HCT116 (cell line): ENCODE results near the gene PGAP6. TPM values are rescaled to one million over a fixed set of nuclear protein-coding genes. Genes with fewer than 3 reads are reported as not detected.

Source experiments
- ATAC-seq: fragments of 200-7000 bp; cut with Tn5 transposase; 2 replicates; pipeline ENCODE4 v1.9.1; 2020; ENCODE audit warnings: mild to moderate bottlenecking, moderate library complexity
- BruUV-seq: library from RNA; stranded (reverse); fragments of 400-500 nt; replicated peaks from 2 replicates; lab custom pipeline; 2021; lab: Mats Ljungman, UMichigan
- CTCF ChIA-PET: fragments of 300-600 bp; sonication (Branson Sonifier 250); formaldehyde crosslinking; loops from one replicate; lab custom pipeline; 2021; ENCODE audit warnings: antibody characterized with exemption; lab: Charles Lee
- POLR2A ChIA-PET: fragments of 300-600, 350-600 bp; sonication (Branson Sonifier 250); formaldehyde crosslinking; loops from one replicate; lab custom pipeline; 2021; ENCODE audit warnings: antibody characterized with exemption; lab: Charles Lee
- RAD21 ChIA-PET, 2 experiments: fragments of 300-600 bp; sonication (Branson Sonifier 250); formaldehyde crosslinking; loops; one replicate each; lab custom pipeline; 2023; ENCODE audit warnings: low total read pairs in 2 of 2; ENCODE audit not compliant: uncharacterized antibody in 2 of 2, unreplicated experiment in 2 of 2, low non-redundant PET in 1 of 2; lab: Charles Lee
- DNase-seq: peaks from one replicate; pipeline ENCODE4 v3.0.0-alpha.2; 2010; ENCODE audit warnings: low read depth, low spot score
- H2AFZ ChIP-seq: fragments of 200-600 bp; shearing (Covaris generic), sonication (generic); 2 replicates; pipeline ENCODE4 v1.6.1; 2017; ENCODE audit warnings: low read depth, mixed run types, mixed read lengths, antibody characterized with exemption, low read length; ENCODE audit not compliant: poor library complexity, severe bottlenecking
- H3K27ac ChIP-seq: 2 replicates; pipeline ENCODE4 v1.5.1; 2012; ENCODE audit warnings: low read depth, low read length
- H3K27me3 ChIP-seq: fragments of 200-600 bp; sonication (generic); 2 replicates; pipeline ENCODE4 v1.6.1; 2016; ENCODE audit warnings: mixed run types, low read length, mixed read lengths; ENCODE audit not compliant: insufficient read depth
- H3K36me3 ChIP-seq, 2 experiments: fragments of 200-500 bp in 1 of 2; fragments of 200-600 bp in 1 of 2; sonication (Bioruptor generic) in 1 of 2; sonication (generic) in 1 of 2; 2 replicates each; pipeline versions ENCODE4 v1.5.1 to v1.6.1; 2014 to 2016; ENCODE audit warnings: low read length in 2 of 2, inconsistent platforms in 1 of 2, mixed read lengths in 1 of 2, mixed run types in 1 of 2; ENCODE audit not compliant: insufficient read depth in 2 of 2, control insufficient read depth in 1 of 2
- H3K4me1 ChIP-seq, 2 experiments: fragments of 200-600 bp in 1 of 2; sonication (generic) in 1 of 2; 2 replicates each; pipeline versions ENCODE4 v1.5.1 to v1.6.1; 2012 to 2017; ENCODE audit warnings: low read length in 2 of 2, inconsistent platforms in 1 of 2, mild to moderate bottlenecking in 1 of 2, mixed read lengths in 1 of 2, mixed run types in 1 of 2, moderate library complexity in 1 of 2; ENCODE audit not compliant: insufficient read depth in 2 of 2, control insufficient read depth in 1 of 2
- H3K4me2 ChIP-seq: fragments of 200-600 bp; sonication (generic); 2 replicates; pipeline ENCODE4 v1.6.1; 2017; ENCODE audit warnings: mixed run types, low read length, mixed read lengths
- H3K4me3 ChIP-seq, 2 experiments: fragments of 200-600 bp in 1 of 2; sonication (generic) in 1 of 2; replicated peaks in 1 of 2; 2 replicates each; pipeline ENCODE4 v1.5.1; 2011 to 2016; ENCODE audit warnings: low read length in 2 of 2, control low read depth in 1 of 2, low read depth in 1 of 2, mild to moderate bottlenecking in 1 of 2, mixed read lengths in 1 of 2, mixed run types in 1 of 2
- H3K79me2 ChIP-seq: fragments of 200-600 bp; sonication (generic); 2 replicates; pipeline ENCODE4 v1.6.1; 2017; ENCODE audit warnings: mild to moderate bottlenecking, mixed run types, low read length, moderate library complexity, mixed read lengths; ENCODE audit not compliant: insufficient read depth
- H3K9ac ChIP-seq: fragments of 200-600 bp; sonication (generic); 2 replicates; pipeline ENCODE4 v1.6.1; 2016; ENCODE audit warnings: low read length, mixed read lengths
- H3K9me2 ChIP-seq: fragments of 200-600 bp; sonication (generic), shearing (Covaris generic); 2 replicates; pipeline ENCODE4 v1.6.1; 2017; ENCODE audit warnings: mixed run types, mild to moderate bottlenecking, moderate library complexity; ENCODE audit not compliant: insufficient read depth
- H3K9me3 ChIP-seq, 2 experiments: fragments of 200-500 bp in 1 of 2; fragments of 200-600 bp in 1 of 2; sonication (Bioruptor generic) in 1 of 2; sonication (generic) in 1 of 2; 2 replicates each; pipeline ENCODE4 v1.6.1; 2014 to 2017; ENCODE audit warnings: low read length in 2 of 2, mixed read lengths in 2 of 2, inconsistent platforms in 1 of 2, low read depth in 1 of 2, mild to moderate bottlenecking in 1 of 2, mixed run types in 1 of 2, moderate library complexity in 1 of 2; ENCODE audit not compliant: control insufficient read depth in 1 of 2, insufficient read depth in 1 of 2
- H4K20me1 ChIP-seq: fragments of 200-600 bp; sonication (generic), shearing (Covaris generic); 2 replicates; pipeline ENCODE4 v1.6.1; 2017; ENCODE audit warnings: mixed run types, mild to moderate bottlenecking, moderate library complexity; ENCODE audit not compliant: insufficient read depth
- CBX3 ChIP-seq: IDR thresholded peaks from 2 replicates; pipeline ENCODE4 v1.6.1; 2012; ENCODE audit warnings: low read depth
- CEBPB ChIP-seq: IDR thresholded peaks from 2 replicates; pipeline ENCODE4 v1.6.1; 2012; ENCODE audit warnings: low read depth
- EGR1 ChIP-seq: IDR thresholded peaks from 2 replicates; pipeline ENCODE4 v1.6.1; 2012; ENCODE audit warnings: low read depth
- ELF1 ChIP-seq: IDR thresholded peaks from 2 replicates; pipeline ENCODE4 v1.6.1; 2012; ENCODE audit warnings: low read depth, borderline replicate concordance
- EZH2 ChIP-seq: fragments of 200-600 bp; sonication (generic); IDR thresholded peaks from 2 replicates; pipeline ENCODE4 v1.6.1; 2017; ENCODE audit warnings: antibody characterized with exemption, mixed run types
- EZH2phosphoT487 ChIP-seq: fragments of 200-600 bp; IDR thresholded peaks from 2 replicates; pipeline ENCODE4 v1.6.1; 2018; ENCODE audit warnings: antibody characterized with exemption, borderline replicate concordance
- FOSL1 ChIP-seq: IDR thresholded peaks from 2 replicates; pipeline ENCODE4 v1.6.1; 2012; ENCODE audit warnings: low read depth
- JUND ChIP-seq: IDR thresholded peaks from 2 replicates; pipeline ENCODE4 v1.6.1; 2012
- POLR2A ChIP-seq: IDR thresholded peaks from 2 replicates; pipeline ENCODE4 v1.7.0; 2011; ENCODE audit warnings: borderline replicate concordance; ENCODE audit not compliant: insufficient read depth, insufficient read length; ENCODE audit errors: extremely low read depth
- POLR2AphosphoS5 ChIP-seq: IDR thresholded peaks from 2 replicates; pipeline ENCODE4 v1.6.1; 2011; ENCODE audit warnings: mild to moderate bottlenecking, low read depth, low read length, moderate library complexity
- RAD21 ChIP-seq: IDR thresholded peaks from 2 replicates; pipeline ENCODE4 v1.6.1; 2012; ENCODE audit warnings: low read depth, mild to moderate bottlenecking
- SIN3A ChIP-seq: IDR thresholded peaks from 2 replicates; pipeline ENCODE4 v1.6.1; 2012; ENCODE audit warnings: low read depth
- SP1 ChIP-seq: IDR thresholded peaks from 2 replicates; pipeline ENCODE4 v1.6.1; 2012; ENCODE audit warnings: low read depth
- SRF ChIP-seq: IDR thresholded peaks from 2 replicates; pipeline ENCODE4 v1.6.1; 2012; ENCODE audit warnings: low read depth
- ZFX ChIP-seq: fragments of 450-650 bp; IDR thresholded peaks from 2 replicates; pipeline ENCODE4 v1.6.1; 2017
- ZNF274 ChIP-seq: fragments of 200-500 bp; sonication (Bioruptor generic); IDR thresholded peaks from 2 replicates; pipeline ENCODE4 v1.6.1; 2014; ENCODE audit warnings: mild to moderate bottlenecking, low read depth, low read length, inconsistent platforms
- intact Hi-C: fragments of 100-400 bp; cut with micrococcal nuclease; formaldehyde crosslinking; loops from 2 replicates; pipeline ENCODE4 v1.10.0; 2022
- total RNA-seq: library from RNA; stranded (reverse); gene quantifications from one replicate; pipeline ENCODE4 v1.2.1, GENCODE V29; 2021; ENCODE audit not compliant: unreplicated experiment
- TF ChIP-seq, protein P1 (sequence below): IDR thresholded peaks from 2 replicates; pipeline ENCODE4 v1.6.1; 2012
- TF ChIP-seq, protein P2 (sequence below): IDR thresholded peaks from 2 replicates; pipeline ENCODE4 v1.6.1; 2011; ENCODE audit warnings: mild to moderate bottlenecking, low read length, moderate library complexity; ENCODE audit not compliant: insufficient replicate concordance; ENCODE audit errors: extremely low read depth
- TF ChIP-seq, protein P3 (sequence below): IDR thresholded peaks from 2 replicates; pipeline ENCODE4 v1.6.1; 2012; ENCODE audit warnings: low read depth
- TF ChIP-seq, protein P4 (sequence below), 3 experiments: fragments of 200-600 bp in 1 of 3; sonication (generic) in 1 of 3; IDR thresholded peaks in 2 of 3; conservative IDR thresholded peaks in 1 of 3; 2 replicates each; pipeline ENCODE4 v1.5.1; 2012 to 2017; ENCODE audit warnings: low read depth in 2 of 3, low read length in 2 of 3, antibody characterized with exemption in 1 of 3, borderline replicate concordance in 1 of 3, control low read depth in 1 of 3, mild to moderate bottlenecking in 1 of 3, mixed read lengths in 1 of 3, mixed run types in 1 of 3, moderate library complexity in 1 of 3; ENCODE audit not compliant: insufficient read depth in 1 of 3

The PGAP6 gene
- total RNA-seq, 1 experiment from 2014 or later: 35.4 TPM

DNA sequence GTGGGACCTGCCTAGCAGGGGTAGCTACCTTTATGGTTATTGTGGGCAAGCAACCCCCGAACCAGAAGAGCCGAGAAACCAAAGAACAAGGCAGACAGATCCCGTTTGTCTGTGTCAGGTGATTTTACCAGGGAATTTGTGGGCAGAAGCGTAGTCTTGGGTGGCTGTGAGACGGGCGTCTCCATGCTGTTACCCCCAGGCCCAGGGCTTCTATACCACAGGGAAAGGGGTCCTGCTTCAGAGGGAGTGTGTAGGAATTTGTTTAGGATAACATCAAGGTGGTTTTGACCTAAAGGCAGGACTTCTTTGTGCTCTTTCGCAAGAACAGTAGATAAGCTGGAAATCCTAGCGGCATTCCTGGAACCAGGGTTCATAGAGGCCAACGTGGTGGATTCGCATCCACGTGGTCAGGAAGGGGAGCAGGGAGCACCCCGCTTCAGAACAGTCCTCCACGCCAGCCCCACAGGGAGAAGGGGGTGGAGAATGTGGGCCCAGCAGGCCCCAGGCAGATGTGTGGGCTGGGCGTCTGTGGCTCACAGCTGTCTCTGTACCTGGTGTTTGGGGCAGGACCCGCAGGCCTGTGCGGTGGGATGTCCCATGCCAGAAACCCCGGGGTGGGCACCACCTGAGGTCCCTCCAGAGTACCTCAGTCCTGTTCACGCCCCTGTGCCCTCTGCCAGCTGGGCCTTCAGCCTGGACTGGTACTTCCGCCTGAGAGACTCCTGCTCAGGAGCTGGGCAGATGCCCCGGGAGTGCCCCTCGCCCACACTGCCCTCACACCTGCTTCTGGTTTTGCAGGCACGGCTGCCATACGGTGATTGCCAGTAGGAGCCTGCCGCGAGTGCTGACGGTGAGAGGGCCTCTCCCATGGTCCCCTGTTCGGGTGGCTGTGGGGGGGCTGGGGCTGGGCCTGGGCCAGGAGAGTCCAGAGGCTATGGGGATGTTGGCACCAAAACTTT lies 24.0 kb upstream of the PGAP6 start:
- H4K20me1 ChIP-seq: no peaks in the 10 kb centered on the region
- no peaks in the 10 kb centered on the region for H3K79me2 ChIP-seq
- intact Hi-C loops: no loop called here
- H3K4me2 ChIP-seq: no peak overlapping the region
- H3K9me2 ChIP-seq: no peaks in the 10 kb centered on the region
- no peaks in the 10 kb centered on the region for H3K27me3 ChIP-seq
- H3K36me3 ChIP-seq: no peaks in the 10 kb centered on the region
- H3K9me3 ChIP-seq: no peaks in the 10 kb centered on the region
- no peak for DNase-seq
- no peak overlapping the region for H3K27ac ChIP-seq
- no TSS peak for BruUV-seq
- no peak overlapping the region for H3K4me3 ChIP-seq
- RAD21 ChIA-PET: no interaction called here
- no peak overlapping the region for H3K9ac ChIP-seq
- no peaks in the 10 kb centered on the region for H3K4me1 ChIP-seq
- POLR2A ChIA-PET: no interaction called here
- TF ChIP-seq ZFX: no peak
- TF ChIP-seq, protein P1, sequence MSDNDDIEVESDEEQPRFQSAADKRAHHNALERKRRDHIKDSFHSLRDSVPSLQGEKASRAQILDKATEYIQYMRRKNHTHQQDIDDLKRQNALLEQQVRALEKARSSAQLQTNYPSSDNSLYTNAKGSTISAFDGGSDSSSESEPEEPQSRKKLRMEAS: no peak
- TF ChIP-seq, protein P2, sequence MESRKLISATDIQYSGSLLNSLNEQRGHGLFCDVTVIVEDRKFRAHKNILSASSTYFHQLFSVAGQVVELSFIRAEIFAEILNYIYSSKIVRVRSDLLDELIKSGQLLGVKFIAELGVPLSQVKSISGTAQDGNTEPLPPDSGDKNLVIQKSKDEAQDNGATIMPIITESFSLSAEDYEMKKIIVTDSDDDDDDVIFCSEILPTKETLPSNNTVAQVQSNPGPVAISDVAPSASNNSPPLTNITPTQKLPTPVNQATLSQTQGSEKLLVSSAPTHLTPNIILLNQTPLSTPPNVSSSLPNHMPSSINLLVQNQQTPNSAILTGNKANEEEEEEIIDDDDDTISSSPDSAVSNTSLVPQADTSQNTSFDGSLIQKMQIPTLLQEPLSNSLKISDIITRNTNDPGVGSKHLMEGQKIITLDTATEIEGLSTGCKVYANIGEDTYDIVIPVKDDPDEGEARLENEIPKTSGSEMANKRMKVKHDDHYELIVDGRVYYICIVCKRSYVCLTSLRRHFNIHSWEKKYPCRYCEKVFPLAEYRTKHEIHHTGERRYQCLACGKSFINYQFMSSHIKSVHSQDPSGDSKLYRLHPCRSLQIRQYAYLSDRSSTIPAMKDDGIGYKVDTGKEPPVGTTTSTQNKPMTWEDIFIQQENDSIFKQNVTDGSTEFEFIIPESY: no peak
- TF ChIP-seq SP1: no peak
- TF ChIP-seq POLR2A: no peak
- TF ChIP-seq RAD21: no peak
- no peak for TF ChIP-seq SRF
- TF ChIP-seq JUND: no peak
- no peak for TF ChIP-seq EGR1
- no peak for TF ChIP-seq ZNF274
- TF ChIP-seq CEBPB: no peak
- no peak for TF ChIP-seq SIN3A
- no peak for TF ChIP-seq EZH2
- TF ChIP-seq ELF1: no peak
- TF ChIP-seq, protein P3, sequence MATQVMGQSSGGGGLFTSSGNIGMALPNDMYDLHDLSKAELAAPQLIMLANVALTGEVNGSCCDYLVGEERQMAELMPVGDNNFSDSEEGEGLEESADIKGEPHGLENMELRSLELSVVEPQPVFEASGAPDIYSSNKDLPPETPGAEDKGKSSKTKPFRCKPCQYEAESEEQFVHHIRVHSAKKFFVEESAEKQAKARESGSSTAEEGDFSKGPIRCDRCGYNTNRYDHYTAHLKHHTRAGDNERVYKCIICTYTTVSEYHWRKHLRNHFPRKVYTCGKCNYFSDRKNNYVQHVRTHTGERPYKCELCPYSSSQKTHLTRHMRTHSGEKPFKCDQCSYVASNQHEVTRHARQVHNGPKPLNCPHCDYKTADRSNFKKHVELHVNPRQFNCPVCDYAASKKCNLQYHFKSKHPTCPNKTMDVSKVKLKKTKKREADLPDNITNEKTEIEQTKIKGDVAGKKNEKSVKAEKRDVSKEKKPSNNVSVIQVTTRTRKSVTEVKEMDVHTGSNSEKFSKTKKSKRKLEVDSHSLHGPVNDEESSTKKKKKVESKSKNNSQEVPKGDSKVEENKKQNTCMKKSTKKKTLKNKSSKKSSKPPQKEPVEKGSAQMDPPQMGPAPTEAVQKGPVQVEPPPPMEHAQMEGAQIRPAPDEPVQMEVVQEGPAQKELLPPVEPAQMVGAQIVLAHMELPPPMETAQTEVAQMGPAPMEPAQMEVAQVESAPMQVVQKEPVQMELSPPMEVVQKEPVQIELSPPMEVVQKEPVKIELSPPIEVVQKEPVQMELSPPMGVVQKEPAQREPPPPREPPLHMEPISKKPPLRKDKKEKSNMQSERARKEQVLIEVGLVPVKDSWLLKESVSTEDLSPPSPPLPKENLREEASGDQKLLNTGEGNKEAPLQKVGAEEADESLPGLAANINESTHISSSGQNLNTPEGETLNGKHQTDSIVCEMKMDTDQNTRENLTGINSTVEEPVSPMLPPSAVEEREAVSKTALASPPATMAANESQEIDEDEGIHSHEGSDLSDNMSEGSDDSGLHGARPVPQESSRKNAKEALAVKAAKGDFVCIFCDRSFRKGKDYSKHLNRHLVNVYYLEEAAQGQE: no peak
- TF ChIP-seq, protein P4, sequence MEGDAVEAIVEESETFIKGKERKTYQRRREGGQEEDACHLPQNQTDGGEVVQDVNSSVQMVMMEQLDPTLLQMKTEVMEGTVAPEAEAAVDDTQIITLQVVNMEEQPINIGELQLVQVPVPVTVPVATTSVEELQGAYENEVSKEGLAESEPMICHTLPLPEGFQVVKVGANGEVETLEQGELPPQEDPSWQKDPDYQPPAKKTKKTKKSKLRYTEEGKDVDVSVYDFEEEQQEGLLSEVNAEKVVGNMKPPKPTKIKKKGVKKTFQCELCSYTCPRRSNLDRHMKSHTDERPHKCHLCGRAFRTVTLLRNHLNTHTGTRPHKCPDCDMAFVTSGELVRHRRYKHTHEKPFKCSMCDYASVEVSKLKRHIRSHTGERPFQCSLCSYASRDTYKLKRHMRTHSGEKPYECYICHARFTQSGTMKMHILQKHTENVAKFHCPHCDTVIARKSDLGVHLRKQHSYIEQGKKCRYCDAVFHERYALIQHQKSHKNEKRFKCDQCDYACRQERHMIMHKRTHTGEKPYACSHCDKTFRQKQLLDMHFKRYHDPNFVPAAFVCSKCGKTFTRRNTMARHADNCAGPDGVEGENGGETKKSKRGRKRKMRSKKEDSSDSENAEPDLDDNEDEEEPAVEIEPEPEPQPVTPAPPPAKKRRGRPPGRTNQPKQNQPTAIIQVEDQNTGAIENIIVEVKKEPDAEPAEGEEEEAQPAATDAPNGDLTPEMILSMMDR (IDR thresholded peaks at IDR 0.05 in 2 of 3, conservative IDR thresholded peaks at IDR 0.05 in 1 of 3; ENCODE audit: borderline replicate concordance in 1 of 3, insufficient read depth in 1 of 3, low read depth in 2 of 3, low read length in 2 of 3): no peak
- TF ChIP-seq CBX3: no peak
- TF ChIP-seq POLR2AphosphoS5: no peak
- no peak for TF ChIP-seq FOSL1
- no peak for TF ChIP-seq EZH2phosphoT487
- no peak overlapping the region for H2AFZ ChIP-seq
- CTCF ChIA-PET: no interaction called here
- no peak for ATAC-seq
